ENCODE data around the gene KCTD16.

Gene KCTD16

GRCh38 chr5:144352330-144352729 lies 181.7 kb downstream of the KCTD16 start:
- no peak for DNase-seq

- no peak for DNase-seq
Observed at GRCh38 chr5:144352732-144353317, 182.2 kb downstream of the KCTD16 start.

- no peak for DNase-seq
Observed at GRCh38 chr5:144356489-144356888, 185.8 kb downstream of the KCTD16 start.

- no peak for DNase-seq
Observed at GRCh38 chr5:144361406-144361805, 190.7 kb downstream of the KCTD16 start.

- no peak for DNase-seq
Observed at GRCh38 chr5:144365885-144366284, 195.2 kb downstream of the KCTD16 start.

GRCh38 chr5:144367991-144368390 lies 197.3 kb downstream of the KCTD16 start:
- no peak for DNase-seq

GRCh38 chr5:144368556-144368955 lies 197.9 kb downstream of the KCTD16 start:
- DNase-seq: no peak

GRCh38 chr5:144369006-144369405 lies 198.3 kb downstream of the KCTD16 start:
- DNase-seq: no peak

- no peak for DNase-seq
Observed at GRCh38 chr5:144370273-144370672, 199.6 kb downstream of the KCTD16 start.

- no peak for DNase-seq
Observed at GRCh38 chr5:144374637-144375036, 204.0 kb downstream of the KCTD16 start.

GRCh38 chr5:144377207-144377606 lies 206.5 kb downstream of the KCTD16 start:
- no peak for DNase-seq

- DNase-seq: no peak
Observed at GRCh38 chr5:144378681-144379080, 208.0 kb downstream of the KCTD16 start.

GRCh38 chr5:144385597-144385996 lies 214.9 kb downstream of the KCTD16 start:
- DNase-seq: no peak

- no peak for DNase-seq
Observed at GRCh38 chr5:144386315-144386714, 215.6 kb downstream of the KCTD16 start.

GRCh38 chr5:144390133-144390532 lies 219.5 kb downstream of the KCTD16 start:
- DNase-seq: no peak

GRCh38 chr5:144391044-144391443 lies 220.4 kb downstream of the KCTD16 start:
- no peak for DNase-seq

- no peak for DNase-seq
Observed at GRCh38 chr5:144393641-144394435, 223.2 kb downstream of the KCTD16 start.

GRCh38 chr5:144395704-144396103 lies 225.0 kb downstream of the KCTD16 start:
- DNase-seq: no peak

GRCh38 chr5:144403058-144403457 lies 232.4 kb downstream of the KCTD16 start:
- DNase-seq: no peak

- DNase-seq: no peak
Observed at GRCh38 chr5:144403817-144404420, 233.2 kb downstream of the KCTD16 start.

GRCh38 chr5:144404672-144405071 lies 234.0 kb downstream of the KCTD16 start:
- DNase-seq: no peak

- DNase-seq: no peak
Observed at GRCh38 chr5:144405991-144406390, 235.3 kb downstream of the KCTD16 start.

GRCh38 chr5:144406442-144406841 lies 235.8 kb downstream of the KCTD16 start:
- no peak for DNase-seq

All from CD4-positive, alpha-beta T cell treated with Interleukin-1 beta for 1 hour (primary cell).